ENCODE results near the gene NKD2.

The NKD2 gene

DNA sequence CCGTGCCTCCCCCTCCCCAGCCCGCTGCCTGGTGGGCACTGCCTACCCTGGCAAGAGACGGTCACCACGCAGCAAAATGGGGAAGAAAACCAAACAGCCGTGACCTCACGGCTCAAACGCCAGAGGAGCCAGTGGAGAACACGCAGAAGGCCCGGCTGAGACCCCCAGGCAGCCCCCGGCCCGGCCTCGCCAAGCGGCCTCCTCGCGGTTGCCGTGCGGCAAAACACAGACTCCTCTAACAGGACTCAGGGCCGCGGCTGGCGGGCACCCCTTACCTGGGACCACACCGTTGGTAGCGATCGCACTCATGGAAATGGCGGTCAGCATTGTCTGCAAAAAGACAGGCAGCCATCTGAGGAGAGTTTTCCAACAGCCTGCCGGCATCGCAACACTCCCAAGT lies 79.4 kb downstream of the NKD2 start:
- no peaks in the 10 kb centered on the region for H3K36me3 Mint-ChIP-seq

More for the DNA sequence above, 79.4 kb downstream of the NKD2 start:
- no peak overlapping the region for H3K27ac Mint-ChIP-seq
- no peaks in the 10 kb centered on the region for H3K27me3 Mint-ChIP-seq
- H3K4me1 Mint-ChIP-seq (ENCODE audit: low read depth), result no peaks in the 10 kb centered on the region
- no peak overlapping the region for H3K4me3 Mint-ChIP-seq
- no peaks in the 10 kb centered on the region for H3K9me3 Mint-ChIP-seq (ENCODE audit: low read depth)

Measured in activated naive CD8-positive, alpha-beta T cell (primary cell).